K562 (cell line): ENCODE measurements around the gene CTSW. TPM values are rescaled to one million over a fixed set of nuclear protein-coding genes. Genes with fewer than 3 reads are reported as not detected.

Experiments used
- FOXK2 ChIP-seq, 2 experiments: fragments of 450-650 bp; IDR thresholded peaks in 1 of 2; conservative IDR thresholded peaks in 1 of 2; 2 replicates each; pipeline ENCODE4 v1.6.1; 2016; ENCODE audit warnings: low read depth in 2 of 2, mild to moderate bottlenecking in 1 of 2
- HDGF ChIP-seq: fragments of 450-650 bp; IDR thresholded peaks from 2 replicates; pipeline ENCODE4 v1.6.1; 2016
- MTA2 ChIP-seq: fragments of 450-650 bp; IDR thresholded peaks from 2 replicates; pipeline ENCODE4 v1.6.1; 2016; ENCODE audit warnings: low read depth
- NFIX ChIP-seq: fragments of 250-450 bp; sonication (Bioruptor Pico); IDR thresholded peaks from 2 replicates; pipeline ENCODE4 v1.4.0; 2020; ENCODE audit warnings: low read depth, mild to moderate bottlenecking, moderate library complexity
- SRSF9 ChIP-seq: fragments of 200-400 bp; formaldehyde crosslinking; IDR thresholded peaks from 2 replicates; pipeline ENCODE4 v1.6.1; 2017; ENCODE audit warnings: low read depth, low read length, borderline replicate concordance
- STAG1 ChIP-seq: sonication (generic); formaldehyde crosslinking; IDR thresholded peaks from 2 replicates; pipeline ENCODE4 v1.5.0; 2020; ENCODE audit warnings: missing genetic modification reagents, borderline replicate concordance
- TGIF2 ChIP-seq: sonication (generic); formaldehyde crosslinking; IDR thresholded peaks from 2 replicates; pipeline ENCODE4 v1.8.1; 2022; ENCODE audit warnings: mild to moderate bottlenecking, missing genetic modification reagents, moderate library complexity
- ZBTB17 ChIP-seq: fragments of 450-650 bp; formaldehyde crosslinking; IDR thresholded peaks from 2 replicates; pipeline ENCODE4 v1.4.0; 2020; ENCODE audit warnings: mild to moderate bottlenecking
- ZNF174 ChIP-seq: fragments of 250-450 bp; sonication (Bioruptor Pico); IDR thresholded peaks from 2 replicates; pipeline ENCODE4 v1.4.0; 2020; ENCODE audit warnings: mild to moderate bottlenecking
- ZNF668 ChIP-seq: fragments of 250-450 bp; sonication (Bioruptor Pico); IDR thresholded peaks from 2 replicates; pipeline ENCODE4 v1.8.0; 2022; ENCODE audit warnings: mild to moderate bottlenecking, inconsistent platforms
- ZZZ3 ChIP-seq: fragments of 450-650 bp; IDR thresholded peaks from 2 replicates; pipeline ENCODE4 v1.6.1; 2016; ENCODE audit warnings: antibody characterized with exemption, mild to moderate bottlenecking, moderate library complexity
- polyA plus RNA-seq, 8 experiments: library from polyadenylated mRNA; depleted of rRNA in 4 of 8; stranded (reverse) in 5 of 8; unstranded in 3 of 8; fragments of >200 nt; fragmentation: Nextera tagmentation in 2 of 8; fragmentation: Illumina TruSeq in 1 of 8; extraction: Ambion mirVana in 2 of 8; extraction: Trizol in 1 of 8; gene quantifications; 2 replicates each; pipeline versions ENCODE4 v1.2.1 to v1.2.3, GENCODE V29; 2011 to 2014; ENCODE audit warnings: inconsistent platforms in 1 of 8, missing spikeins in 1 of 8
- total RNA-seq, 7 experiments: library from RNA; depleted of rRNA in 6 of 7; stranded (reverse); fragments of >200 nt in 6 of 7; fragmentation: Illumina TruSeq in 2 of 7; extraction: Trizol in 2 of 7; gene quantifications; 2 replicates each; pipeline versions ENCODE4 v1.2.1 to v1.2.3, GENCODE V29; 2011 to 2021; ENCODE audit warnings: low replicate concordance in 1 of 7
- TF ChIP-seq, protein P1 (sequence below): fragments of 200-600 bp; sonication (generic); IDR thresholded peaks from one replicate; pipeline ENCODE4 v1.6.1; 2012; ENCODE audit warnings: mild to moderate bottlenecking, low read depth, low read length, inconsistent platforms
- TF ChIP-seq, protein P2 (sequence below): fragments of 450-650 bp; IDR thresholded peaks from one replicate; pipeline ENCODE4 v1.6.1; 2018; ENCODE audit warnings: mild to moderate bottlenecking, moderate library complexity; ENCODE audit not compliant: partially characterized antibody
- TF ChIP-seq, protein P3 (sequence below): fragments of 450-650 bp; formaldehyde crosslinking; conservative IDR thresholded peaks from 2 replicates; pipeline ENCODE4 v1.4.0; 2022; ENCODE audit warnings: mild to moderate bottlenecking, missing genetic modification characterization

CTSW gene
- total and polyA plus RNA-seq, 9 of the 15 experiments (the other 6 are each of a cell fraction or from before 2014, with no cell fraction given): 0.04 TPM; not detected in 8

DNA sequence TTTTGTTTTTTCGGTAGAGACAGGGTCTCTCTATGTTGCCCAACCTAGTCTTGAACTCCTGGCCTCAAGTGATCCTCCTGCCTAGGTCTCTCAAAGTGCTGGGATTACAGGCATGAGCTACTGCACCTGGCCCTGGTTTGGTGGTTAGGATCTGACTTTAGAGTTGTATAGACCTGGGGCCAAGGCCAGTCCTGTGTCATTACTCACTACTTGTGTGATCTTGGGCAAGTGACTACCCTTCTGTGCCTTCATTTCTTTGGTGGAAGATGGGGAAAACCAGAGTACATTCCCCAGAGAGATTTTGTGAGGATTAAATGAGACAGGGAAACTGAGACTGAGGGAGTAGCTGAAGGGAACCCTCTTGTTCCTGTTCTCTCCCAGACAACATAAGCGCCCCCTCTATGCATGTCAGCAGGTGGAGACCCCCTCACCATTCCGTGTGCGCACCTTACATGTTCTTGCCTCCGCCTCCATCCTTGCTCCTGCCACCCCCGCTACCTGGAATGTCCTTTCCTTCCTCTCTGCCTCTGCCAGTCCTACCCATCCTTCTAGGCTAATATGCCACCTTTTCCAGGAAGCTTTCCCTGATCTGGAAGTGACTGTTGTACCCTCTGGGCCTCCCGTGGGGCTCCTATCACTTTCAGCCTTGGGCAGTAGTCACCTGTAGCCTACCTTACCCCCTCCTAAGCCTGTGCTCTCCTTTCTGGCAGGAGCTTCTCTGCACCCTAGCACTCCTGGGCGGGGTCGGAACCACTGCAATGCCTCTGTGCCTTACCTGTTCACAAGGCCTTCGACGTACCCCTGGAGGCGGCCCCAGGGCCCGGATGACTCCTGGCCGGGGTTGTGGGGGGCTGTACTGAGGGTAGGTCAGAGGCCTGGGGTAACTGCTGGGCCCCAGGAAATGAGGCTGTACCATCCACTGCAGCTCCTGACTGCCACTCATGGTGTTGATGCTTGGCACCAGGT, 16.7 kb downstream of the CTSW start (continued):
- TF ChIP-seq, protein P1, sequence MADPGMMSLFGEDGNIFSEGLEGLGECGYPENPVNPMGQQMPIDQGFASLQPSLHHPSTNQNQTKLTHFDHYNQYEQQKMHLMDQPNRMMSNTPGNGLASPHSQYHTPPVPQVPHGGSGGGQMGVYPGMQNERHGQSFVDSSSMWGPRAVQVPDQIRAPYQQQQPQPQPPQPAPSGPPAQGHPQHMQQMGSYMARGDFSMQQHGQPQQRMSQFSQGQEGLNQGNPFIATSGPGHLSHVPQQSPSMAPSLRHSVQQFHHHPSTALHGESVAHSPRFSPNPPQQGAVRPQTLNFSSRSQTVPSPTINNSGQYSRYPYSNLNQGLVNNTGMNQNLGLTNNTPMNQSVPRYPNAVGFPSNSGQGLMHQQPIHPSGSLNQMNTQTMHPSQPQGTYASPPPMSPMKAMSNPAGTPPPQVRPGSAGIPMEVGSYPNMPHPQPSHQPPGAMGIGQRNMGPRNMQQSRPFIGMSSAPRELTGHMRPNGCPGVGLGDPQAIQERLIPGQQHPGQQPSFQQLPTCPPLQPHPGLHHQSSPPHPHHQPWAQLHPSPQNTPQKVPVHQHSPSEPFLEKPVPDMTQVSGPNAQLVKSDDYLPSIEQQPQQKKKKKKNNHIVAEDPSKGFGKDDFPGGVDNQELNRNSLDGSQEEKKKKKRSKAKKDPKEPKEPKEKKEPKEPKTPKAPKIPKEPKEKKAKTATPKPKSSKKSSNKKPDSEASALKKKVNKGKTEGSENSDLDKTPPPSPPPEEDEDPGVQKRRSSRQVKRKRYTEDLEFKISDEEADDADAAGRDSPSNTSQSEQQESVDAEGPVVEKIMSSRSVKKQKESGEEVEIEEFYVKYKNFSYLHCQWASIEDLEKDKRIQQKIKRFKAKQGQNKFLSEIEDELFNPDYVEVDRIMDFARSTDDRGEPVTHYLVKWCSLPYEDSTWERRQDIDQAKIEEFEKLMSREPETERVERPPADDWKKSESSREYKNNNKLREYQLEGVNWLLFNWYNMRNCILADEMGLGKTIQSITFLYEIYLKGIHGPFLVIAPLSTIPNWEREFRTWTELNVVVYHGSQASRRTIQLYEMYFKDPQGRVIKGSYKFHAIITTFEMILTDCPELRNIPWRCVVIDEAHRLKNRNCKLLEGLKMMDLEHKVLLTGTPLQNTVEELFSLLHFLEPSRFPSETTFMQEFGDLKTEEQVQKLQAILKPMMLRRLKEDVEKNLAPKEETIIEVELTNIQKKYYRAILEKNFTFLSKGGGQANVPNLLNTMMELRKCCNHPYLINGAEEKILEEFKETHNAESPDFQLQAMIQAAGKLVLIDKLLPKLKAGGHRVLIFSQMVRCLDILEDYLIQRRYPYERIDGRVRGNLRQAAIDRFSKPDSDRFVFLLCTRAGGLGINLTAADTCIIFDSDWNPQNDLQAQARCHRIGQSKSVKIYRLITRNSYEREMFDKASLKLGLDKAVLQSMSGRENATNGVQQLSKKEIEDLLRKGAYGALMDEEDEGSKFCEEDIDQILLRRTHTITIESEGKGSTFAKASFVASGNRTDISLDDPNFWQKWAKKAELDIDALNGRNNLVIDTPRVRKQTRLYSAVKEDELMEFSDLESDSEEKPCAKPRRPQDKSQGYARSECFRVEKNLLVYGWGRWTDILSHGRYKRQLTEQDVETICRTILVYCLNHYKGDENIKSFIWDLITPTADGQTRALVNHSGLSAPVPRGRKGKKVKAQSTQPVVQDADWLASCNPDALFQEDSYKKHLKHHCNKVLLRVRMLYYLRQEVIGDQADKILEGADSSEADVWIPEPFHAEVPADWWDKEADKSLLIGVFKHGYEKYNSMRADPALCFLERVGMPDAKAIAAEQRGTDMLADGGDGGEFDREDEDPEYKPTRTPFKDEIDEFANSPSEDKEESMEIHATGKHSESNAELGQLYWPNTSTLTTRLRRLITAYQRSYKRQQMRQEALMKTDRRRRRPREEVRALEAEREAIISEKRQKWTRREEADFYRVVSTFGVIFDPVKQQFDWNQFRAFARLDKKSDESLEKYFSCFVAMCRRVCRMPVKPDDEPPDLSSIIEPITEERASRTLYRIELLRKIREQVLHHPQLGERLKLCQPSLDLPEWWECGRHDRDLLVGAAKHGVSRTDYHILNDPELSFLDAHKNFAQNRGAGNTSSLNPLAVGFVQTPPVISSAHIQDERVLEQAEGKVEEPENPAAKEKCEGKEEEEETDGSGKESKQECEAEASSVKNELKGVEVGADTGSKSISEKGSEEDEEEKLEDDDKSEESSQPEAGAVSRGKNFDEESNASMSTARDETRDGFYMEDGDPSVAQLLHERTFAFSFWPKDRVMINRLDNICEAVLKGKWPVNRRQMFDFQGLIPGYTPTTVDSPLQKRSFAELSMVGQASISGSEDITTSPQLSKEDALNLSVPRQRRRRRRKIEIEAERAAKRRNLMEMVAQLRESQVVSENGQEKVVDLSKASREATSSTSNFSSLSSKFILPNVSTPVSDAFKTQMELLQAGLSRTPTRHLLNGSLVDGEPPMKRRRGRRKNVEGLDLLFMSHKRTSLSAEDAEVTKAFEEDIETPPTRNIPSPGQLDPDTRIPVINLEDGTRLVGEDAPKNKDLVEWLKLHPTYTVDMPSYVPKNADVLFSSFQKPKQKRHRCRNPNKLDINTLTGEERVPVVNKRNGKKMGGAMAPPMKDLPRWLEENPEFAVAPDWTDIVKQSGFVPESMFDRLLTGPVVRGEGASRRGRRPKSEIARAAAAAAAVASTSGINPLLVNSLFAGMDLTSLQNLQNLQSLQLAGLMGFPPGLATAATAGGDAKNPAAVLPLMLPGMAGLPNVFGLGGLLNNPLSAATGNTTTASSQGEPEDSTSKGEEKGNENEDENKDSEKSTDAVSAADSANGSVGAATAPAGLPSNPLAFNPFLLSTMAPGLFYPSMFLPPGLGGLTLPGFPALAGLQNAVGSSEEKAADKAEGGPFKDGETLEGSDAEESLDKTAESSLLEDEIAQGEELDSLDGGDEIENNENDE: no peak
- no peak for TF ChIP-seq MTA2
- TF ChIP-seq, protein P2, sequence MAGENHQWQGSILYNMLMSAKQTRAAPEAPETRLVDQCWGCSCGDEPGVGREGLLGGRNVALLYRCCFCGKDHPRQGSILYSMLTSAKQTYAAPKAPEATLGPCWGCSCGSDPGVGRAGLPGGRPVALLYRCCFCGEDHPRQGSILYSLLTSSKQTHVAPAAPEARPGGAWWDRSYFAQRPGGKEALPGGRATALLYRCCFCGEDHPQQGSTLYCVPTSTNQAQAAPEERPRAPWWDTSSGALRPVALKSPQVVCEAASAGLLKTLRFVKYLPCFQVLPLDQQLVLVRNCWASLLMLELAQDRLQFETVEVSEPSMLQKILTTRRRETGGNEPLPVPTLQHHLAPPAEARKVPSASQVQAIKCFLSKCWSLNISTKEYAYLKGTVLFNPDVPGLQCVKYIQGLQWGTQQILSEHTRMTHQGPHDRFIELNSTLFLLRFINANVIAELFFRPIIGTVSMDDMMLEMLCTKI: no peak
- TF ChIP-seq ZBTB17 (CRISPR knock-in tag): no peak
- TF ChIP-seq ZNF668 (CRISPR knock-in tag): no peak
- no peak for TF ChIP-seq SRSF9
- no peak for TF ChIP-seq HDGF
- TF ChIP-seq STAG1 (CRISPR knock-in tag): no peak
- no peak for TF ChIP-seq NFIX (CRISPR knock-in tag)
- no peak for TF ChIP-seq ZZZ3
- no peak for TF ChIP-seq ZNF174 (CRISPR knock-in tag)
- TF ChIP-seq, protein P3, sequence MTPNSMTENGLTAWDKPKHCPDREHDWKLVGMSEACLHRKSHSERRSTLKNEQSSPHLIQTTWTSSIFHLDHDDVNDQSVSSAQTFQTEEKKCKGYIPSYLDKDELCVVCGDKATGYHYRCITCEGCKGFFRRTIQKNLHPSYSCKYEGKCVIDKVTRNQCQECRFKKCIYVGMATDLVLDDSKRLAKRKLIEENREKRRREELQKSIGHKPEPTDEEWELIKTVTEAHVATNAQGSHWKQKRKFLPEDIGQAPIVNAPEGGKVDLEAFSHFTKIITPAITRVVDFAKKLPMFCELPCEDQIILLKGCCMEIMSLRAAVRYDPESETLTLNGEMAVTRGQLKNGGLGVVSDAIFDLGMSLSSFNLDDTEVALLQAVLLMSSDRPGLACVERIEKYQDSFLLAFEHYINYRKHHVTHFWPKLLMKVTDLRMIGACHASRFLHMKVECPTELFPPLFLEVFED (CRISPR knock-in tag): peak; percentile 87
- no peak for TF ChIP-seq FOXK2 (conservative IDR thresholded peaks at IDR 0.05 in 1 of 2, IDR thresholded peaks at IDR 0.05 in 1 of 2; ENCODE audit: low read depth in 2 of 2)
- no peak for TF ChIP-seq TGIF2 (CRISPR knock-in tag)
